NCI-H2107 (cell line): ENCODE measurements around the gene GHR.

Experiments used
- DNase-seq: peaks from one replicate; lab custom pipeline; 2025; lab: John Stamatoyannopoulos, UW

The GHR gene

GRCh38 chr5:42516282-42517042, 93.2 kb downstream of the GHR start:
- no peak for DNase-seq

GRCh38 chr5:42517164-42517563, 93.9 kb downstream of the GHR start:
- DNase-seq = no peak

GRCh38 chr5:42518595-42519221, 95.5 kb downstream of the GHR start:
- DNase-seq = no peak

GRCh38 chr5:42520203-42520602, 97.0 kb downstream of the GHR start:
- DNase-seq = no peak

- no peak for DNase-seq
These were observed 97.7 kb downstream of the GHR start for GRCh38 chr5:42520957-42521356.

- no peak for DNase-seq
These were observed 98.2 kb downstream of the GHR start for GRCh38 chr5:42521406-42521805.

- no peak for DNase-seq
These were observed 99.5 kb downstream of the GHR start for GRCh38 chr5:42522783-42523182.

- no peak for DNase-seq
These were observed 102.9 kb downstream of the GHR start for GRCh38 chr5:42526179-42526578.

- no peak for DNase-seq
These were observed 108.4 kb downstream of the GHR start for GRCh38 chr5:42531611-42532010.

GRCh38 chr5:42542106-42542505, 118.9 kb downstream of the GHR start:
- no peak for DNase-seq

GRCh38 chr5:42543774-42544173, 120.5 kb downstream of the GHR start:
- DNase-seq = no peak

- DNase-seq = no peak
These were observed 121.8 kb downstream of the GHR start for GRCh38 chr5:42545038-42545437.

GRCh38 chr5:42547141-42547540, 123.9 kb downstream of the GHR start:
- DNase-seq = no peak

GRCh38 chr5:42547894-42548293, 124.7 kb downstream of the GHR start:
- DNase-seq = no peak

- DNase-seq = no peak
These were observed 129.4 kb downstream of the GHR start for GRCh38 chr5:42552597-42552996.

GRCh38 chr5:42553461-42553860, 130.2 kb downstream of the GHR start:
- DNase-seq = no peak

GRCh38 chr5:42555010-42555409, 131.8 kb downstream of the GHR start:
- DNase-seq = no peak

- no peak for DNase-seq
These were observed 132.6 kb downstream of the GHR start for GRCh38 chr5:42555797-42556196.

- no peak for DNase-seq
These were observed 134.4 kb downstream of the GHR start for GRCh38 chr5:42557689-42558088.

GRCh38 chr5:42561656-42562055, 138.4 kb downstream of the GHR start:
- no peak for DNase-seq

GRCh38 chr5:42564689-42565356, 141.6 kb downstream of the GHR start:
- no peak for DNase-seq

GRCh38 chr5:42566652-42567295, 143.5 kb downstream of the GHR start:
- no peak for DNase-seq

- no peak for DNase-seq
These were observed 146.1 kb downstream of the GHR start for GRCh38 chr5:42569325-42569724.
